SK-N-SH (cell line): ENCODE data around the gene TNFRSF19.

ENCODE experiments used
- CTCF ChIP-seq: fragments of 200-600 bp; sonication (generic); IDR thresholded peaks from 2 replicates; pipeline ENCODE4 v1.6.1; 2017; ENCODE audit warnings: antibody characterized with exemption, mild to moderate bottlenecking, moderate library complexity
- IRF3 ChIP-seq: fragments of 150-350 bp; IDR thresholded peaks from 2 replicates; pipeline ENCODE4 v1.6.1; 2016; ENCODE audit warnings: mild to moderate bottlenecking, low read depth, low read length
- NFIC ChIP-seq: IDR thresholded peaks from 2 replicates; pipeline ENCODE4 v1.4.0; 2012; ENCODE audit warnings: borderline replicate concordance
- TEAD4 ChIP-seq: IDR thresholded peaks from 2 replicates; pipeline ENCODE4 v1.4.0; 2012; ENCODE audit warnings: mild to moderate bottlenecking, borderline replicate concordance; ENCODE audit not compliant: insufficient read depth
- YY1 ChIP-seq: IDR thresholded peaks from 2 replicates; pipeline ENCODE4 v1.4.0; 2012; ENCODE audit warnings: low read depth, mild to moderate bottlenecking

- TF ChIP-seq IRF3: no peak
- no peak for TF ChIP-seq TEAD4
- no peak for TF ChIP-seq CTCF
- TF ChIP-seq YY1: no peak
- TF ChIP-seq NFIC: no peak
Measured at GRCh38 chr13:23696610-23697009, 126.4 kb downstream of the TNFRSF19 start.
